HepG2 (cell line): Measurements from ENCODE around the gene NME8. TPM values are rescaled to one million over a fixed set of nuclear protein-coding genes. Genes with fewer than 3 reads are reported as not detected.
A peak's percentile ranks its signal among the peaks of the same experiment; 100 is the strongest.

Source experiments
- CCAR2 ChIP-seq: fragments of 200-400 bp; formaldehyde crosslinking; optimal IDR thresholded peaks from 2 replicates; pipeline ENCODE3; 2018; ENCODE audit warnings: low read depth, mild to moderate bottlenecking, low read length, moderate library complexity
- CREB1 ChIP-seq, 2 experiments: fragments of 450-650 bp in 1 of 2; IDR thresholded peaks; 2 replicates each; pipeline ENCODE4 v1.6.1; 2016 to 2017; ENCODE audit warnings: control low read depth in 1 of 2, mild to moderate bottlenecking in 1 of 2, missing compliant biosample characterization in 1 of 2, missing genetic modification characterization in 1 of 2
- DDIT3 ChIP-seq: sonication (generic); formaldehyde crosslinking; IDR thresholded peaks from 2 replicates; pipeline ENCODE4 v1.4.0; 2020; ENCODE audit warnings: mild to moderate bottlenecking, missing genetic modification reagents
- FOXP1 ChIP-seq, 2 experiments: fragments of 450-650 bp in 1 of 2; IDR thresholded peaks; 2 replicates each; pipeline ENCODE4 v1.6.1; 2017 to 2018; ENCODE audit warnings: antibody characterized with exemption in 1 of 2
- MEIS1 ChIP-seq: sonication (generic); formaldehyde crosslinking; IDR thresholded peaks from 2 replicates; pipeline ENCODE4 v1.9.0; 2021; ENCODE audit warnings: mild to moderate bottlenecking, missing genetic modification reagents, moderate library complexity, borderline replicate concordance
- MTA3 ChIP-seq: sonication (generic); formaldehyde crosslinking; IDR thresholded peaks from 2 replicates; pipeline ENCODE4 v1.4.0; 2020; ENCODE audit warnings: missing genetic modification reagents
- NKX3-1 ChIP-seq: sonication (generic); formaldehyde crosslinking; IDR thresholded peaks from 2 replicates; pipeline ENCODE4 v1.5.0; 2020; ENCODE audit warnings: missing genetic modification reagents
- PITX1 ChIP-seq: sonication (generic); formaldehyde crosslinking; IDR thresholded peaks from 2 replicates; pipeline ENCODE4 v1.5.1; 2020; ENCODE audit warnings: mild to moderate bottlenecking, missing genetic modification reagents
- POGK ChIP-seq: sonication (generic); formaldehyde crosslinking; conservative IDR thresholded peaks from 2 replicates; pipeline ENCODE4 v1.8.0; 2022; ENCODE audit warnings: mild to moderate bottlenecking, moderate library complexity, missing genetic modification reagents
- SOX6 ChIP-seq, 2 experiments: fragments of 450-650 bp in 1 of 2; sonication (generic) in 1 of 2; formaldehyde crosslinking in 1 of 2; IDR thresholded peaks; 2 replicates each; pipeline versions ENCODE4 v1.4.0 to v1.6.1; 2017 to 2020; ENCODE audit warnings: antibody characterized with exemption in 1 of 2, mild to moderate bottlenecking in 1 of 2, missing genetic modification reagents in 1 of 2
- SRSF4 ChIP-seq: fragments of 200-400 bp; formaldehyde crosslinking; IDR thresholded peaks from one replicate; pipeline ENCODE4 v1.6.1; 2018; ENCODE audit warnings: mild to moderate bottlenecking, low read depth, low read length, moderate library complexity; ENCODE audit not compliant: poor library complexity, severe bottlenecking
- TBX2 ChIP-seq: sonication (generic); formaldehyde crosslinking; IDR thresholded peaks from 2 replicates; pipeline ENCODE4 v1.5.0; 2020; ENCODE audit warnings: missing genetic modification reagents, mild to moderate bottlenecking, borderline replicate concordance
- ZFP82 ChIP-seq: sonication (generic); formaldehyde crosslinking; IDR thresholded peaks from 2 replicates; pipeline ENCODE4 v1.5.1; 2020; ENCODE audit warnings: mild to moderate bottlenecking, missing genetic modification reagents, borderline replicate concordance
- ZNF501 ChIP-seq: sonication (generic); formaldehyde crosslinking; IDR thresholded peaks from 2 replicates; pipeline ENCODE4 v1.5.1; 2020; ENCODE audit warnings: mild to moderate bottlenecking, moderate library complexity, missing genetic modification reagents
- ZNF768 ChIP-seq: sonication (generic); formaldehyde crosslinking; IDR thresholded peaks from 2 replicates; pipeline ENCODE4 v1.4.0; 2020; ENCODE audit warnings: missing genetic modification reagents
- ZNF83 ChIP-seq: sonication (generic); formaldehyde crosslinking; IDR thresholded peaks from 2 replicates; pipeline ENCODE4 v1.4.0; 2020; ENCODE audit warnings: missing genetic modification reagents, mild to moderate bottlenecking, borderline replicate concordance
- ZNF878 ChIP-seq: sonication (generic); formaldehyde crosslinking; IDR thresholded peaks from 2 replicates; pipeline ENCODE4 v1.8.1; 2023; ENCODE audit warnings: mild to moderate bottlenecking, missing genetic modification reagents, moderate library complexity
- ZSCAN22 ChIP-seq: sonication (generic); formaldehyde crosslinking; IDR thresholded peaks from 2 replicates; pipeline ENCODE4 v1.4.0; 2020; ENCODE audit warnings: mild to moderate bottlenecking, missing genetic modification reagents
- polyA plus RNA-seq, 8 experiments: library from polyadenylated mRNA; depleted of rRNA in 3 of 8; stranded (reverse) in 7 of 8; unstranded in 1 of 8; fragments of >200 nt; fragmentation: Illumina TruSeq in 4 of 8; extraction: Trizol in 4 of 8; gene quantifications; 2 replicates each; pipeline versions ENCODE4 v1.2.1 to v1.2.3, GENCODE V29; 2011 to 2016; ENCODE audit warnings: low read depth in 4 of 8, missing spikeins in 1 of 8, mixed read lengths in 1 of 8; ENCODE audit not compliant: insufficient read depth in 1 of 8
- total RNA-seq, 5 experiments: library from RNA; depleted of rRNA; stranded (reverse); fragments of >200 nt; fragmentation: Illumina TruSeq; extraction: Trizol; gene quantifications; 2 replicates each; pipeline ENCODE4 v1.2.3, GENCODE V29; 2016; ENCODE audit warnings: low read depth in 1 of 5
- TF ChIP-seq, protein P1 (sequence below): sonication (generic); formaldehyde crosslinking; conservative IDR thresholded peaks from 2 replicates; pipeline ENCODE4 v1.4.0; 2020; ENCODE audit warnings: missing genetic modification reagents
- TF ChIP-seq, protein P2 (sequence below): sonication (generic); formaldehyde crosslinking; IDR thresholded peaks from 2 replicates; pipeline ENCODE4 v1.5.1; 2020; ENCODE audit warnings: missing genetic modification reagents, mild to moderate bottlenecking, borderline replicate concordance
- TF ChIP-seq, protein P3 (sequence below): sonication (generic); formaldehyde crosslinking; IDR thresholded peaks from 2 replicates; pipeline ENCODE4 v1.4.0; 2020; ENCODE audit warnings: missing genetic modification reagents

NME8 gene
- total and polyA plus RNA-seq, 2 of the 13 experiments (the other 11 are each of a cell fraction or from before 2014, with no cell fraction given) = not detected

DNA sequence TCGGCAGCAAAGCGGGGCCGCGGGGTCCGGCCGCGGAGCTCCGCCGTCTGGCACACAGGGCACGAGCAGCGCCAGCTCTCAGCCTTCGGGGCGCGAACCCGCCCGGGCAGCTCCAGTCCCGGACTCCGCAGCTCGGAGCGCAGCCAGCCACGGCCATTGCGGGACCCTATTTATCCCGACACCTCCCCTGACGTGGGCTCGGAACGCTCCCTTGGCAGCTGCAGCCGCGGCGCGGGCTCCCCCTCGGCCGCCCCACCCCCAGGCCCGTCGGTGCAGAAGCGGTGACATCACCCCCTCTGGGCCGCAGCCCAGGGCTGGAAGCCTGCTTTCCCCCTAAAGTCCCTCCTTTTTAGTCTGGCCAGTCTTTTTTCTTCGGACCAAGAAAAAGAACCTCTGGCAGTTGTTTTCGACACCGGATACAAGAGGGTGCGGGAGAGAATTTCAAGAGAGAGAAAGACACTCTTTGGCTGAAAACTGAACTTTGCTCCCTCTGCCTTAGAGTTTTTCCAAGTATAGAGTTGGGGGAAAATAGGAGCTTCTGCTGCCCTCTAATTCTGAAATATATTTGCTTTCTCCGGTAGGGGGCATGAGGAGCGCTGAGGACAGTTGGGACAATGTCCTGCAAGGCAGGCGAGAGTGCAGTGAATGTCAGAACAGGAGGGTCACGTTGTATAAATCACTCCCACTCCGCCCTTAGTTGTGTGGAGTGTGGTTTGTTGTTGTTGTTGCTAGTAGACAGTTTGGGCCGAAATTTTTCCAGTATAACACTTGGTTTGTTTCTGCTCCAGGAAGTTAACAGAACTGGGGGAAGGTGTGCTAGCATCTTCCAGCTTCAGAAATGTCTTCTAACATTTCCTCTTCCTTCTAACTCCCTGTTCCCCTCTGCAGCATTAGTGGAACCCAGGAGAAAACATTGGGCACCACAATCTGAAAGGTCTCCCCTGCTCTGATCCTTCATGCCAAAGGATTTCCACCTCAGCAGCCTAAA is 68.6 kb downstream of the NME8 start, which contains the start of gene SFRP4 (continued):
- TF ChIP-seq SOX6 (IDR thresholded peaks at IDR 0.05) (no peak), SOX6 (CRISPR knock-in tag; IDR thresholded peaks at IDR 0.05) (peak; percentile 51; the same call in 1 of the 2 replicates), PITX1 (no peak), ZNF768 (CRISPR knock-in tag) (peak; percentile 7; the same call in 1 of the 2 replicates), TBX2 (CRISPR knock-in tag) (0 out of 2 replicates have a peak, but pooled peaks have one; percentile 32), ZSCAN22 (CRISPR knock-in tag) (no peak), ZNF83 (no peak), CREB1 (IDR thresholded peaks at IDR 0.05) (peak; percentile 14; the same call in 1 of the 2 replicates), CREB1 (CRISPR knock-in tag; IDR thresholded peaks at IDR 0.05) (0 out of 2 replicates have a peak, but pooled peaks have one; percentile 17), MTA3 (no peak), SRSF4 (no peak), ZNF501 (CRISPR knock-in tag) (peak; percentile 84), MEIS1 (CRISPR knock-in tag) (0 out of 2 replicates have a peak, but pooled peaks have one; percentile 36), POGK (CRISPR knock-in tag) (peak; percentile 20; the same call in 1 of the 2 replicates), DDIT3 (no peak), ZNF878 (CRISPR knock-in tag) (no peak), CCAR2 (no peak), ZFP82 (CRISPR knock-in tag) (no peak), FOXP1 (IDR thresholded peaks at IDR 0.05) (no peak), FOXP1 (CRISPR knock-in tag; IDR thresholded peaks at IDR 0.05) (no peak), NKX3-1 (0 out of 2 replicates have a peak, but pooled peaks have one; percentile 47)
- TF ChIP-seq, protein P1, sequence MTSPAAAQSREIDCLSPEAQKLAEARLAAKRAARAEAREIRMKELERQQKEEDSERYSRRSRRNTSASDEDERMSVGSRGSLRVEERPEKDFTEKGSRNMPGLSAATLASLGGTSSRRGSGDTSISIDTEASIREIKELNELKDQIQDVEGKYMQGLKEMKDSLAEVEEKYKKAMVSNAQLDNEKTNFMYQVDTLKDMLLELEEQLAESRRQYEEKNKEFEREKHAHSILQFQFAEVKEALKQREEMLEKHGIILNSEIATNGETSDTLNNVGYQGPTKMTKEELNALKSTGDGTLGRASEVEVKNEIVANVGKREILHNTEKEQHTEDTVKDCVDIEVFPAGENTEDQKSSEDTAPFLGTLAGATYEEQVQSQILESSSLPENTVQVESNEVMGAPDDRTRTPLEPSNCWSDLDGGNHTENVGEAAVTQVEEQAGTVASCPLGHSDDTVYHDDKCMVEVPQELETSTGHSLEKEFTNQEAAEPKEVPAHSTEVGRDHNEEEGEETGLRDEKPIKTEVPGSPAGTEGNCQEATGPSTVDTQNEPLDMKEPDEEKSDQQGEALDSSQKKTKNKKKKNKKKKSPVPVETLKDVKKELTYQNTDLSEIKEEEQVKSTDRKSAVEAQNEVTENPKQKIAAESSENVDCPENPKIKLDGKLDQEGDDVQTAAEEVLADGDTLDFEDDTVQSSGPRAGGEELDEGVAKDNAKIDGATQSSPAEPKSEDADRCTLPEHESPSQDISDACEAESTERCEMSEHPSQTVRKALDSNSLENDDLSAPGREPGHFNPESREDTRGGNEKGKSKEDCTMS (CRISPR knock-in tag) = no peak
- TF ChIP-seq, protein P2, sequence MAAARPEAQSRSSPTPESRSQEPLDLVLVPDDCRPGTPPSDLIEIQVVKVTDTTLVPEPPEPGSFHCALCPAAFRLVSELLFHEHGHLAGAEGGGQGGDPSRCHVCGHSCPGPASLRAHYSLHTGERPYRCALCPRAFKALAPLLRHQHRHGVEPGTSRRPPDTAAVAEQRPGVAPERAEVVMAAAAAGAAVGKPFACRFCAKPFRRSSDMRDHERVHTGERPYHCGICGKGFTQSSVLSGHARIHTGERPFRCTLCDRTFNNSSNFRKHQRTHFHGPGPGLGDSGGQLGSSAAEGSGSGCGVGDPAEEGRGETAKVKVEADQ = no peak
- TF ChIP-seq, protein P3, sequence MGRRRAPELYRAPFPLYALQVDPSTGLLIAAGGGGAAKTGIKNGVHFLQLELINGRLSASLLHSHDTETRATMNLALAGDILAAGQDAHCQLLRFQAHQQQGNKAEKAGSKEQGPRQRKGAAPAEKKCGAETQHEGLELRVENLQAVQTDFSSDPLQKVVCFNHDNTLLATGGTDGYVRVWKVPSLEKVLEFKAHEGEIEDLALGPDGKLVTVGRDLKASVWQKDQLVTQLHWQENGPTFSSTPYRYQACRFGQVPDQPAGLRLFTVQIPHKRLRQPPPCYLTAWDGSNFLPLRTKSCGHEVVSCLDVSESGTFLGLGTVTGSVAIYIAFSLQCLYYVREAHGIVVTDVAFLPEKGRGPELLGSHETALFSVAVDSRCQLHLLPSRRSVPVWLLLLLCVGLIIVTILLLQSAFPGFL = no peak
